Right lobe of liver (tissue), 6 donors: ENCODE measurements around the gene PADI2. TPM values are rescaled to one million over a fixed set of nuclear protein-coding genes. Genes with fewer than 3 reads are reported as not detected.
A peak's percentile ranks its signal among the peaks of the same experiment; 100 is the strongest.

ENCODE experiments used
- ATAC-seq, 4 donors: fragments of 200-7000 bp; cut with Tn5 transposase; one replicate each; pipeline ENCODE4 v1.9.1; 2020; ENCODE audit warnings: mild to moderate bottlenecking in 4 of 4, moderate library complexity in 4 of 4
- DNase-seq, 3 donors: peaks; one replicate each; pipeline ENCODE4 v3.0.0-alpha.2; 2020
- H3K27ac ChIP-seq, 3 donors: fragments of 200-600 bp; one replicate each; pipeline ENCODE4 v1.8.0; 2022
- H3K27me3 ChIP-seq, 2 donors: fragments of 200-600 bp; one replicate each; pipeline ENCODE4 v1.8.0; 2022
- H3K36me3 ChIP-seq, 4 donors: fragments of 200-600 bp; sonication (generic) in 1 of 4; one replicate each; pipeline versions ENCODE4 v1.5.1 to v1.8.0; 2017 to 2022; ENCODE audit warnings: control low read depth in 1 of 4
- H3K4me1 ChIP-seq, 4 donors: fragments of 200-600 bp; sonication (generic) in 1 of 4; one replicate each; pipeline versions ENCODE4 v1.5.1 to v1.8.0; 2017 to 2022; ENCODE audit warnings: control low read depth in 1 of 4
- H3K4me3 ChIP-seq, 3 donors: fragments of 200-600 bp; one replicate each; pipeline ENCODE4 v1.8.0; 2022
- H3K9me3 ChIP-seq, 4 donors: fragments of 200-600 bp; sonication (generic) in 1 of 4; one replicate each; pipeline versions ENCODE4 v1.5.1 to v1.8.0; 2017 to 2022; ENCODE audit warnings: control low read depth in 1 of 4
- POLR2A ChIP-seq: fragments of 450-650 bp; IDR thresholded peaks from one replicate; pipeline ENCODE4 v1.6.1; 2017; ENCODE audit warnings: antibody characterized with exemption, mild to moderate bottlenecking
- WGBS: methylation state at CpG from one replicate; pipeline ENCODE4 v1.1.6; 2018; ENCODE audit warnings: low coverage, low lambda C conversion rate; ENCODE audit not compliant: insufficient coverage; ENCODE audit errors: missing lambda C conversion rate; 5-methylcytosine and 5-hydroxymethylcytosine counted together
- intact Hi-C, 2 donors: fragments of 100-400 bp; cut with DNase I; formaldehyde crosslinking; loops; one replicate each; pipeline versions ENCODE4 v1.11.2 to v1.14.1; 2022
- total RNA-seq, 6 experiments: library from RNA; depleted of rRNA in 2 of 6; stranded (reverse); fragments of >200 nt in 2 of 6; fragmentation: NEBNext Ultra II Directional in 3 of 6; extraction: Animal tissue kit (Norgen Biotek cat#: 25700) in 3 of 6; gene quantifications; one replicate each; pipeline versions ENCODE4 v1.1.0 to v1.2.4, GENCODE V29; 2016 to 2023
- TF ChIP-seq, protein P1 (sequence below), 4 donors: fragments of 200-600 bp in 3 of 4; fragments of 450-650 bp in 1 of 4; IDR thresholded peaks; one replicate each; pipeline versions ENCODE4 v1.5.1 to v1.8.0; 2016 to 2022; ENCODE audit warnings: antibody characterized with exemption in 4 of 4, mild to moderate bottlenecking in 2 of 4
- donor health status: DM: no; HTN: yes; CAD: no.
- donor health status: DM: no; HTN: no; CAD: no.
- donor health status: DM: no; HTN: no; CAD: no.
- donor health status: DM: no; HTN: yes; CAD: no.
- donor health status: DM: no; HTN: yes; CAD: no.

The PADI2 gene
- total RNA-seq, 6 experiments from 2014 or later: 0.20 to 1.4 (median 0.78) TPM

DNA sequence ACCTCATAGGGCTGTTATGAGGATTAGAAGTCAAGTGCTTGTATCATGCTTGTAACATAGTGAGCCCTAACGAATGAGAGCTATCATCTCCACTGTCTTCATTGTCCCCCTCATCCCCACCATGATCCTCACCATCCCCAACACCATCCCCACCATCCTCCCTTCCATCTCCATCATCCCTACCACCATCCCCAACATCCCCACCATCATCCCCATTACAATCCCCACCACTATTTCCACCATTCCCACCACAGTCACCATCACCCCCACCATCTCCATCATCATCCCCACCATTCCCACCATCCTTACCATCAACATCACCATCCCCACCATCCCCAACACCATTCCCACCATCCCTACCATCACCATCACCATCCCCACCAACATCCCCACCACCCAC, 46.6 kb upstream of the PADI2 start:
- whole genome bisulfite sequencing: 60% methylated on average over 1 of the region's 1 CpG
- Histone ChIP-seq H3K9me3 (no peaks in the 10 kb centered on the region), H3K4me3 (no peak overlapping the region), H3K36me3 (no peaks in the 10 kb centered on the region), H3K27ac (no peak overlapping the region), H3K4me1 (no peaks in the 10 kb centered on the region), H3K27me3 (no peaks in the 10 kb centered on the region)
- no peak for DNase-seq
- intact Hi-C loops: no loop called here
- no peak for ATAC-seq
- TF ChIP-seq, protein P1, sequence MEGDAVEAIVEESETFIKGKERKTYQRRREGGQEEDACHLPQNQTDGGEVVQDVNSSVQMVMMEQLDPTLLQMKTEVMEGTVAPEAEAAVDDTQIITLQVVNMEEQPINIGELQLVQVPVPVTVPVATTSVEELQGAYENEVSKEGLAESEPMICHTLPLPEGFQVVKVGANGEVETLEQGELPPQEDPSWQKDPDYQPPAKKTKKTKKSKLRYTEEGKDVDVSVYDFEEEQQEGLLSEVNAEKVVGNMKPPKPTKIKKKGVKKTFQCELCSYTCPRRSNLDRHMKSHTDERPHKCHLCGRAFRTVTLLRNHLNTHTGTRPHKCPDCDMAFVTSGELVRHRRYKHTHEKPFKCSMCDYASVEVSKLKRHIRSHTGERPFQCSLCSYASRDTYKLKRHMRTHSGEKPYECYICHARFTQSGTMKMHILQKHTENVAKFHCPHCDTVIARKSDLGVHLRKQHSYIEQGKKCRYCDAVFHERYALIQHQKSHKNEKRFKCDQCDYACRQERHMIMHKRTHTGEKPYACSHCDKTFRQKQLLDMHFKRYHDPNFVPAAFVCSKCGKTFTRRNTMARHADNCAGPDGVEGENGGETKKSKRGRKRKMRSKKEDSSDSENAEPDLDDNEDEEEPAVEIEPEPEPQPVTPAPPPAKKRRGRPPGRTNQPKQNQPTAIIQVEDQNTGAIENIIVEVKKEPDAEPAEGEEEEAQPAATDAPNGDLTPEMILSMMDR (IDR thresholded peaks at IDR 0.05): no peak
- TF ChIP-seq POLR2A: no peak

DNA sequence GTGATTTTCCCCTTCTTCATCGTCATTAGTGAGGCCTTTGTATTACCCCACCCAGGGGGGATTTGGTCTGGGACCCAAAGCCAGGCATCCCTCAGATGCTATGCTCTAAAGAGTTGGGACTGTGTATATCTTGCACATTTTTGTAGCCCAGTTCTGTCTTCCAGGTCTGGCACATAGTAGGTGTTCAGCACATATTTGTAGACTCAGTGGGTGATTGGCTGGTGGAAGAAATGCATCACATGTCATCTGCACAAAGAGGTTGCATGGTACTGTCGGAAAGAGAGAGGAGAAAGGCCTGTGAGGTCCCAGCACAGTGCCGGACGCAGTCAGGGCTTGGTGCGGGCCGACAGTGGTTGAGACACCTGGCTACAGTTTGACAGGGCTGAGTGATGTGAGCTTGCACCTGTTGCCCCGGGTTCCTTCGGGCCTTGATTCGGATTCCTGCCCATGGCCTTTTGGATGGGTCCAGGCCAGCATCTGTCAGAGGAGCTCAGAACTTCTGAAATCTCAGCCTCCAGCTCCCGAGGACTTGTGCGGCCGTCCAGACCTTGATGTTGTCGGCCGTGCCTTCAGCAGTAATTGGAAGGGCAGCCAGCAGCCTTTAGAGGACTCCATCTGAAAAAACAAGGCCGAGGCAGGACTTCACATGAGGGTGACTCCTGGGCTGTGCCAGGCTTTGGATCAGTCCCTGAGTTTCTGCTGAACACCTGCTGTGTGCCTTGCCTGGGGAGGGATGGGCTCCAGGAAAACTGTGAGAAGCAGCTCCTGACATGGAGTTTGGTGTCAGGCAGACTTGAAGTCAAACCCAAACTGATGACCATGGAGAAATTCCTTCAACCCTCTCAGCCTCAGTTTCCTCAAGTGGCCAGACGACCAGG, 44.8 kb upstream of the PADI2 start:
- Histone ChIP-seq H3K27ac (no peak overlapping the region), H3K27me3 (no peaks in the 10 kb centered on the region), H3K4me3 (no peak overlapping the region), H3K4me1 (no peaks in the 10 kb centered on the region), H3K9me3 (no peaks in the 10 kb centered on the region), H3K36me3 (no peaks in the 10 kb centered on the region)
- ATAC-seq: no peak
- no peak for DNase-seq
- TF ChIP-seq, protein P1 (IDR thresholded peaks at IDR 0.05): no peak
- TF ChIP-seq POLR2A: no peak
- 64% methylated on average over 8 of the region's 16 CpGs for WGBS
- intact Hi-C loops: no loop called here

DNA sequence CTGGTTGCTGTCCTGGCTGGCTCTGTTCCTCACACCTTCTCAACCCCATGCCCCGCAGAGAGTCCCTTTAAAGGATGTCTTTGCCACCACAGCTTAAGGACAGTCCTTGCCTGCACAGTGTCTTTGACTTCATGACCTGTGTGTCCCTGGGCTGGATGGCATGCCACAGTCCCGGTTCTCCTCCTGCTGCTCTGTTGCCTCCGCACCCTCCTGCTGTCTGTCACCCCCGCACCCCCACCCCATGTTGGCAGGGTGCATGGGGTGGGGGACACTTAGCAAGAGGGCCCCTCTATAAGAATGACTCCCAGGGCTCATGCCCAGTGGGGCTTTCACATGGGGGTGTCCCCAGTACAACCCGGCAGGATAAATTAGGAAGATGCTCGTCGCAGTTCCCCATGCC, 44.1 kb upstream of the PADI2 start:
- H3K4me3 ChIP-seq: no peak overlapping the region
- H3K9me3 ChIP-seq: no peaks in the 10 kb centered on the region
- no peak for TF ChIP-seq POLR2A
- TF ChIP-seq, protein P1 (IDR thresholded peaks at IDR 0.05): no peak
- intact Hi-C loops: no loop called here
- no peak for DNase-seq
- H3K27ac ChIP-seq: no peak overlapping the region
- ATAC-seq: peak in 1 of 4 donors; percentile 6
- no peaks in the 10 kb centered on the region for H3K27me3 ChIP-seq
- H3K4me1 ChIP-seq: no peaks in the 10 kb centered on the region
- 76% methylated on average over 7 of the region's 7 CpGs for WGBS
- H3K36me3 ChIP-seq: no peaks in the 10 kb centered on the region

DNA sequence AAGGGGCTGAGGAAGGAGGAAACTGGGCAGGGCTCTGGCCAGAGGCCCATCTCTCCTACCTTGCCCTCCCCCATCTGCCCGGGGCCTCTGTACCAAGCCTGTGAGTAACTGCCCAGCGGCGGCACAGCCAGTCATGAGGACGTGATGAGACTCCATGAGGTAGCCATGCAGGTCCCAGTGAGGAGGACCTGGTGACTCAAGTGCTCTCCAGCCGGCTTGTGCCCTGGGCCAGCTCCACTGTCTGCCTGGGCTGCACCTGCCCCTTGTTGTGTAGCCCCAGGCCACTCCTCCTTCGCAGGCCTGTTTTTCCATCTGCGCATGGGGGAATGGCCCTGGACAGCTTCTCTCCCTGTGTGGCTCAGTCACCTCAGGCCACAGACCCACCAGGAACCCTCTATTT, 43.7 kb upstream of the PADI2 start:
- H3K4me3 ChIP-seq: no peak overlapping the region
- TF ChIP-seq, protein P1 (IDR thresholded peaks at IDR 0.05): no peak
- TF ChIP-seq POLR2A: no peak
- H3K36me3 ChIP-seq: no peaks in the 10 kb centered on the region
- no peak for DNase-seq
- no peak overlapping the region for H3K27ac ChIP-seq
- intact Hi-C loops: no loop called here
- no peaks in the 10 kb centered on the region for H3K4me1 ChIP-seq
- no peaks in the 10 kb centered on the region for H3K27me3 ChIP-seq
- no CpG with 5 or more reads among the region's 7 CpGs for WGBS
- ATAC-seq: no peak
- H3K9me3 ChIP-seq: no peaks in the 10 kb centered on the region
